ENCODE measurements around the gene SDK2. TPM values are rescaled to one million over a fixed set of nuclear protein-coding genes. Genes with fewer than 3 reads are reported as not detected.

Gene SDK2
- total RNA-seq, 1 donor from 2014 or later: 0.18 TPM

- DNase-seq (ENCODE audit: extremely low read depth, low read depth, low spot score): no peak
Measured at GRCh38 chr17:73511719-73512115, 132.5 kb downstream of the SDK2 start.

DNA sequence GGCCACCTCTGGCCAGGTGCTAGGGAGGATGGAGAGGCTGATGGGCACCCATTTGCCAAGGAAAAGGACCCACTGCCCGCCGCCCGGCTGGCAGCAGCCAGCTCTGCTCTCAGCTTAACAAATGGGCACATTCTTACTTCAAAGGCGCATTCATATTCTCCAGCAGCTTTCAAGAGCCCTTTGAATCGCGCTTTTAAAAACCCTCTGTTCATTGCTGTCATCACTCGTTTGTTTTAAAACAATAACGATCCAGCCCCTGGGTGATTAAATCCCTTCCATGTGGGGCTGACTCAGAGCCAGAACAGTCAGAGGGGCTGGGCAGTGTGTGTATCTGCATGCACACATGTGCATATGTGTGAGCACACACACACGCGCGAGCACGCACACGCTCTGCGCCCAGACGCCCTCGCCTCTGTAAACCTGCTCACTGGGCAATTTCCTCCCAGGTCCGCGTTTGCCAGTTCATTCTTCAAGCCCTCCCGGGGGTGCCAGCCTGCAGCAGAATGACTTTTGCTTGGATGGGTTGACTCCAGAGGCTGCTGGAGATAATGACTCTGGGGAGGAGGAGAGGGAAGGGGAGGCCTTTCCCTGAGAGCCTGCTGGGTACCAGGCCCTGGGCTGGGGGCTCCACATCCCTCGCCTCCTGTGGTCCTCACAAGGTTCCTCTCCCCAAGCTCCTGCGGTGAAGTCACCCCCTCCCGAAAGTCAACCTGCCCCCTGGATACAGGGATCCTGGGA, 133.1 kb downstream of the SDK2 start:
- no peak for DNase-seq (ENCODE audit: extremely low read depth, low read depth, low spot score)

DNA sequence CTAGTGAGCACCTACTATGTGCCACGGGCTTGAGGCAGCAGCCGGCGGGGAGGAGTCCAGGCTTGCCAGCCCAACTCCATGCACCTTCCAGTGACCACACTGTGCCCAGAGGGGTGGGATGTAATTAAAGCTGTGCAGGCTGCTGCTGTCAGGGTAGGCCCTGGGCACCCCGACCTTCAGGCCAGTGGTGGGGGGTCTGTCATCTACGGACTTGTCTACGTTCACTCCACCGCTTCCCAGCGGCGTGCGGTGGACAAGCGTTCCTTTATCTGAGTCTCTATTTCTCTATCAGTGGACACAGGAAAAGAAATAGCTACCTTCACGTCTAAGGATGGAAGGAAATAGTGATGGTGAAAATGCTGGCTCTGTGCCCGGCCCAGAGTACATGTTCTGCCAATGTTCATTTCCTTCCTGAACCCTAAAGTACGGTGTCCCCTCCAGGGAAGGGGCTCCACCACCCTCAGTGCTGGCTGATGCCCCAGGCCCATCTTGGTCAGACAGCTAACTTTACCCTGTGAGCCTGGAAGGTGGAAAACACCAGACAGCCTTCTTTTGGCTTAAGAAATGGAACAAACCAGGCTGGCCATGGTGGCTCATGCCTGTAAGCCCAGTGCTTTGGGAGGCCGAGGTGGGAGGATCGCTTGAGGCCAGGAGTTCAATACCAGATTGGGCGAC, 135.2 kb downstream of the SDK2 start:
- DNase-seq (ENCODE audit: extremely low read depth, low read depth, low spot score): no peak

GRCh38 chr17:73508057-73508930, 136.0 kb downstream of the SDK2 start:
- DNase-seq (ENCODE audit: extremely low read depth, low read depth, low spot score): no peak

DNA sequence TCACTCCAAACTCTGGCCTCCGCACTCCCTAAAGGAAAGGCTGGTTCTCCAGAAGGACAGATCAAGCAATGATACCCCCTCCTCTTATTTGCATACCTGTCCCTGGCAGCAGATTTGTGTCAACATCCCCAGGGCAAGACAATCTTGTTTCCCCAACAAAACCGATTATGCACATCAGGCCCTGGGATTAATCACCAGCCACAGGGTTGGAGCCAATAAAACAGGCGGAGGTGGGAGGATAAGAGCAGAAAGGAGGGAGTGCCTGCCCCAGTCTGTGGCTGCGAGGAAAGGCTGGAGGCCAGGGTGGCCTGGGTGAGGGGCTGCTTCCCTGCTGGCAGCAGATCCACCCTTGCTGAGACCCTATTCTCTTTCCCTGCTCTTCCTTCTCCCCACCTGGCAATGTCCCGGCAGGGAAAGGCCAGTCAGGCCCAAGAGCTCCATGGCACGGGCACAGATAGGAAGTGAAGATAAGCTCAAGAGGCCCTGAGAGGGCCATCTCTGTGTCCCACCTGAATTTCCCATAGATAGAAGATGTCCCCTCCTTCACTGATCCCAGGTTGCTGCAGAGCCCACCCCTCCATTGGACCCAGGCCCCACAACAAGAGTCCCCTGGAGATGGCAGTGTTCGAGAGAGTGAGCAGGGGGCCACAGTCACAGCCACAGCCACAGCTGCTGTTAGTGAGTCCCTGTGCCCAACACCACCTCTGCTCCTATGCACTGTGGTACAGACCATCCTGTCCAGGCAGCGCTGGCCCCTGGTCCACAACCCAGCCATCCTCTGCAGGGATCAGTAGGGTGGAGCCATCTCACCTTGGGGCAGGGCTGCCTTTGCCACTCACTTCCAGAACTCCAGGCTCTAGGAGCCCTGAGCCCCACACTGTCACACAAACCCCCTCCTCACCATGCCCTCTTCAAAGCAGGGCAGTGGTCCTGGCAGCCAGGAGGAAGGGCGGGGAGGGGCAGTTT, 137.5 kb downstream of the SDK2 start:
- DNase-seq (ENCODE audit: extremely low read depth, low read depth, low spot score): no peak

- no peak for DNase-seq (ENCODE audit: extremely low read depth, low read depth, low spot score)
Measured at GRCh38 chr17:73503560-73503959, 140.7 kb downstream of the SDK2 start.

DNA sequence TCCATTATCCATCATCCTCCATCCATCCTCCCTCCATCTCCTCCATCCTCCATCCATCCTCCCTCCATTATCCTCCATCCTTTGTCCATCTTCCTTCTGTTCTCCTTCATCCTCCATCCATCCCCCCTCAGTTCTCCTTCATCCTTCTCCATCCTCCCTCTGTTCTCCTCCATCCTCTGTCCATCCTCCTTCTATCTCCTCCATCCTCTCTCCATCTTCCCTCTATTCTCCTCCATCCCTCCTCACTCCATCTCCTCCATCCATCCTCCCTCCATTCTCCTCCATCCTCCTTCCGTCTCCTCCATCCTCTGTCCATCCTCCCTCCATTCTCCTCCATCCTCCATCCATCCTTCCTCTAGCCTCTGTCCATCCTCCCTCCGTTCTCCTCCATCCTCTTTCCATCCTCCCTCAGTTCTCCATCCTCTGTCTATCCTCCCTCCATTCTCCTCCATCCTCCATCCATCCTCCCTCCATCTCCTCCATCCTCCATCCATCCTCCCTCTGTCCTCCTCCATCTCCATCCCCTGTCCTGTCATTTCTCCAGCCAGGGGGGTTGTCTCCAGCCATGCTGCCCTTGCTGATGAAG, 143.7 kb downstream of the SDK2 start:
- no peak for DNase-seq (ENCODE audit: extremely low read depth, low read depth, low spot score)

DNA sequence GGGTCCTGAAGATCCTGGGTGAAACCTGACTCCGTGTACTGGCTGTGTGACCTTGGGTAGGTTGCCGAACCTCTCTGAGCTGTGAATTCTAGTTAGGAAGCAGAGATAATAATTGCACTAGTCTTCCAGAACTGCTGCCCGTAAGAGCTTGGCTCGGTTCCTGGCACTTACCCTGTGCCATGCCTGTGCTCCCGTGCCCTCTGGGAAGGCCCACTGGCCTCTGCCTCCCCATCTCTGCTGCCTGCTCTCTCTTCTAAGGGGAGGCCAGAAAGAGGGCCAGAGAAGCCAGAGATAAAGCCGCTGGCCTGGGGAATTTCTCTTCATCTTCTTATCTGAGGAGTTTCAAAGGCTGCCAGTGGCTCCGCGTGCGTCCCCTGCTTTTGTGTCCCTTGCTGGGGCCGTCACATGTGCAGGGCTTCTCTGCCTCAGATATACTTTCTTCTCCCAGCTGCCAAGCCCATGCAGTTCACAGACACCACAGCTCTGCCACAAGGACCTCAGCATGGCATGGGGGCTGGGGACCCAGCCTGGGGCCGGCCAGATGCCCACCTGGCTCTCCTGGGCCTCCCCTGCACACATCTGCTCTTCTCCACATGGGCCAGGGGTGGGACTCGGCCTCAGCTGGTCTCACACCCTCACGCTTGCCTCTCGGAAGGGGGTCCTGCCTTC, 145.2 kb downstream of the SDK2 start:
- no peak for DNase-seq (ENCODE audit: extremely low read depth, low read depth, low spot score)

DNA sequence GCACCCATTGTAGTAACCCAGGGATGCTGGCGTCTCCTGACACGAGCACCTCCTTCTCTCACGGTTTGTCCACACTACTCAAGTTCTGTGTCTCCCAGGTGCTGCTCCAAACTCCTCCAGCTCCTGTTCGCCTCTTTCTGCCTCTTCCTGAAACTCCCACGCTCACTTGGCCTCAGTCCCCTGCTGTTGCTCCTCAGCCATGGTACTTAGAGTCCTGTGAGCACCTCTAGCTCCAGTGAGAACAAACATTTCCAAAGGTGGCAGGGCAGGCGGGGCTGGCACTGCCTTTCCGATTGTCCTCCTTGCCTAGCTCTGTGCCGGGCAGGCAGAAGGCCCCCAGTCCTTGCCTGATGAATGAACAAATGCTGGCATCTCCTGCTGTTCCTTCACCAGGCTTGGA, 146.1 kb downstream of the SDK2 start:
- no peak for DNase-seq (ENCODE audit: extremely low read depth, low read depth, low spot score)

DNA sequence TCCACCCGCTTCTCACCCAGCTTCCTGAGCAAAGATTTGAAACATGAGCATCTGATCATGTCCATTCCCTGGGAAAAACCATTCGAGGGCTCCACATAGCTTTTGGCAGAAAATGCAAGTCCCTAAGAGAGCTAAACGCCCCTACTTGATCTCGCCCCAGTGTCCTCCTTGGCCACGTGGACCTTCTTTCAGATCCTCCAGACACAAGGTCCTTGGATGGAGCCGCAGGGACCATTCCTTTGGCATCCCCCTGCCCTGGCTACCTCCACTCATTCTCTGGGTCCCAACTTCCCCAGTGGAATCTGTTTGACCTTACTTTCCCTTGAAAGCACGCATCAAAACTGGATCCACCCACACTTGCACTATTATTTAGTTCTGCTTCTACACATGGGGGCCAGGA, 146.5 kb downstream of the SDK2 start:
- no peak for DNase-seq (ENCODE audit: extremely low read depth, low read depth, low spot score)

DNA sequence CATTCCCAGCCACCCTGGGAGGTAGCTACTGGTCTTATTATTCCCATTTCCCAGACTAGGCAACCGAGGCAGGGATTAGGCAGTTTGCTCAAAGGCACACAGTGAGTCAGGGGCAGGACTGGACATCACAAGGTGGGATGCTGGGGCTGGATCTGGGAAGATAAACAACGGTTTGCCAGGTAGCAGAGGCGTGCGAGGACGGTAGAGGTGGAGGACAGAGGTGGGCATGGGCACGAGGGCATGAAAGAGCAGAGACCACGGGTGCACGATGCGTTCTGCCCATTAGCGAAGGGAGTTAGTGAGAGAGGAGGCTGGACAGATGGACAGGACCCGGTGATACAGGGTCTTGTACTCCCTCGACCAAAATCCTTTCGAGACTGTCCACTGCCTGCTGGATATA, 148.0 kb downstream of the SDK2 start:
- no peak for DNase-seq (ENCODE audit: extremely low read depth, low read depth, low spot score)

- DNase-seq (ENCODE audit: extremely low read depth, low read depth, low spot score): no peak
Measured at GRCh38 chr17:73495641-73496040, 148.6 kb downstream of the SDK2 start.

DNA sequence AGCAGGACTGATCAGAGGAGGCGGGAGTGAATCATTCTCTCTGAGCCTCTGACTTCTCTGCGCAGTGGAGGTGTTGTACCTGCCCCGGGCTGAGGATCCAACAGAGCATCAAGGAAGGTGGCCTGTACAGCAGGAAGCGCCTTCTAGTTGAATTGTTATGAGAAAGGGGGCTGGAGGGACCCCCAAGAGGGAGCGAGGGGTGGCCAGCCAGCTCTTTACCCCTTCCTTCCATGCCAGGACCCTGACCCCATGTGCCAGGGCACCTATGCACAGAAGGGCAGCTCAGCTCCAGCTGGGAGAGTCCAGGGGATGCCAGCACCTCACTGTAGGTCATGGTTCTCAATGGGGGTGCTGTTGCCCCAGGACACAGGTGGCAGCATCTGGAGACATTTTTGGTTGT, 149.3 kb downstream of the SDK2 start:
- DNase-seq (ENCODE audit: extremely low read depth, low read depth, low spot score): no peak

- DNase-seq (ENCODE audit: extremely low read depth, low read depth, low spot score): no peak
Measured at GRCh38 chr17:73493956-73494926, 150.0 kb downstream of the SDK2 start.

DNA sequence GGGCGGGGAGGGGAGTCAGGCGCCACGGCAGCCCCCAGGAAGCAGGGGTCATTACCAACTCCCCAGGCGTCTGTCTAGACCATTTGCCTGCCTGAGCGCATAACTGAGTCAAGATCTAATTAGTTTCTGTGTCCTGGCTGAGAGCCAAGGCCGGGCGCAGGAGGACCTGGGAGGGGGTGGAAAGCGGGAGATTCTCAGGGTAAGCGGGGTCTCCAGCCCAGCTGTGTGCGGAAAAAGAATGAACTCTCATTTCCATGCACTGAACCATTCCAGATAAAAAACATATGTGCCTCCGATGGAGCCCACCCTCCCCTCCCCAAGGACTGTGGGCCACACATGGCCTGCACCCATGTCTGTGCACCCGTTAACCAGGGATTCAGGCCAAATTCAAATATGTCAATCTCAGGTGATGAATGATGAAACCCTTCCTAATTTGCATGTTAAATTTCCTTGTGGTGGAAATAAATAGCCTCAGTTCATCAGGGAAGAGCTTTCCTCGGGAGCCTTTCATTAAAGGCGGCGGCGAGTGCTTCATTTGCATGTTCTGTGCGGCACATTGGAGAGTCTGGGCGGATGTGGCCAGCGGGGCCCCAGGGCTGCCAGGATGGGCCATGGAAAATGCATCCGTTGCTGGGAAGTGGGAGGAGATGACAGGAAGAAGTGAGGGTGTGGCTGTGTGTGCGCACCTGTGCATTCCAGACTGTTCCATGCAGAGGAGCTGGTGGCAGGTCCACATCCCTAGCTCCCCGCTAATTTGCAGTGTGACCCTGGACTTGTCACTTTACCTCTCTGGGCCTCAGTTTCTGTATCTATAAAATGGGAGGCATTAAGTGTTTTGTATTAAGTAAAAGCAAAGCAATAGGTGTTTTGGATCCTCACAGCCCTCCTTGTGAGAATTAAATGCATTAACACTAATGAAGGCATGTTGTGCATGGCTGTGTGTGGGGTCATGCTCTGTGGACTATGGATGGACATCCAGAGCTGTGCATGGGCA, 151.1 kb downstream of the SDK2 start:
- no peak for DNase-seq (ENCODE audit: extremely low read depth, low read depth, low spot score)

GRCh38 chr17:73492125-73492820, 152.0 kb downstream of the SDK2 start:
- no peak for DNase-seq (ENCODE audit: extremely low read depth, low read depth, low spot score)

DNA sequence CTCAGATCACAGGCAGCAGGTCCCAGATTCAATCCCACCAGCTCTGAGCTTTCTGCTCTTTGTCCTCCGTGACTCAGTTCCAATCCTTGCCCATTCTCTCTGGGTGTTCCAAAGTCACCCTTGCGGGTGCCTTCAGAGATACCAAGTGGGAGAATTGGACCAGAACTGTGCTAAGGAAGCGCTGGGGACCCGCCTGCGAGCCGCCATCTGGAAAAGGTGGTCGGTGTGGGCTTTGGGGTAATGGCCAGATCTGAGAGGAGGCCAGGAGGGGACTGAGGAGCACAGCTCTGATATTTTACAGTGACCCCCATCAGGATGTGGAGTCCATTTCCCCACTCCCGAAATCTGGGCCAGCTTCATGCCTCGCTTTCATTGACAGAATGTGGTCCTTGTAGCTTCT, 152.6 kb downstream of the SDK2 start:
- DNase-seq (ENCODE audit: extremely low read depth, low read depth, low spot score): no peak

Measured in glomerular endothelial cell (primary cell).